T-helper 22 cell (primary cell): ENCODE results near the gene RALGAPA1.
"Not testable (repeated sequence)": the region's sequence is repeated elsewhere in the genome, so short reads cannot be mapped to it uniquely, and the experiment has no call there.

ENCODE experiments used
- DNase-seq: peaks from one replicate; pipeline ENCODE4 v3.0.0-alpha.2; 2020; ENCODE audit warnings: low read depth

RALGAPA1 gene

GRCh38 chr14:35821564-35822411, 12.7 kb upstream of the RALGAPA1 start:
- DNase-seq, result no peak

- DNase-seq, result no peak
Observed at GRCh38 chr14:35819591-35820540, 10.8 kb upstream of the RALGAPA1 start.

DNA sequence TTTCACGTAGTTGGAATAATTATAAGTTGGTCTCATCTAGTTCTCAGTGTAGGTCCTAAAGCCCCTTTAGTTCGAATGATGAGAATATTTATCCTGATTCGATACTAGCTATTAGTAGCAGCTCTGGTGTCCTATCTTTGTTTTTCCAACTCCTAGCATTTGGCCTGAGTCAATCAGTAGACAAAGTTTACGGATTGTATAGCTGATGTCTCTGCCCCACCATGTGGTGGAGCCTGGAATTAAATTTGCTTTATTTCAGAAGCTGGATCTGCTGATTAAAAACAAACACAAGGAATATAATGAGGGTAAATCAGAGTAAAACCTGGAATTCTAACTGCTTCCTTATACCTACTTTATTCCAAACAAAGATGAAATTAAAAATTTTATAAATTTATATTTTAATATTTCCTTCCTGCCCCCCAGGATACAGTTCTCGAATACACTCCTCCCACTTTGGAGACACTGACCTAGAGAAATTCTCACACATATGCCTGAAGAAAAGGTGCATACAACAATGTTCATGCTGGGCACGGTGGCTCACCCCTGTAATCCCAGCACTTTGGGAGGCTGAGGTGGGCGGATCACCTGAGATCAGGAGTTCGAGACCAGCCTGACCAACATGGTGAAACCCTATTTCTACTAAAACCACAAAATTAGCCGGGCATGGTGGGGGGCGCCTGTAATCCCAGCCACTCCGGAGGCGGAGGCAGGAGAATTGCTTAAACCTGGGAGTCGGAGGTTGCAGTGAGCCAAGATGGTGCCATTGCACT, 9.4 kb upstream of the RALGAPA1 start:
- DNase-seq, result no peak

GRCh38 chr14:35814371-35815005, 5.4 kb upstream of the RALGAPA1 start:
- peak; percentile 48 for DNase-seq

DNA sequence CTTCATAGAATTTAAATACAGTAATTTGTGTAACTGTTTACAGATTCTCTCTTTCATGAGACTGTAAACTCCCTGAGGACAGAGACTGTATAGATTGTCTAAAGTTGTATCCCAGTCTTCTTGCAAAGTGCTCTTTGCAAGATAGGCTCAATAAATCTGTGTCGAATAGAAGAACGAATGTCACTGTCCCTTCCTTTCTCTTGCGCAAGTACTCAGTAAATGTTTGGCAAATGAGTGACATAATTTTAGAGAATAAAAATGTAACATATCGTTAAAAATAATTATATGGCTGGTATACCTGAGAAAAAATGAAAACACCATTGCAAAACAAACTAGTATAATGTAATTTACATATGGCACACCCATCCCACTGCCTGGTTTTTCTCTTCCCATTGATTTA, 1.9 kb upstream of the RALGAPA1 start:
- no peak for DNase-seq

- no peak for DNase-seq
Observed at GRCh38 chr14:35809597-35809996, 502 bp upstream of the RALGAPA1 start.

GRCh38 chr14:35808076-35808637, 938 bp downstream of the RALGAPA1 start:
- DNase-seq, result peak; percentile 22

DNA sequence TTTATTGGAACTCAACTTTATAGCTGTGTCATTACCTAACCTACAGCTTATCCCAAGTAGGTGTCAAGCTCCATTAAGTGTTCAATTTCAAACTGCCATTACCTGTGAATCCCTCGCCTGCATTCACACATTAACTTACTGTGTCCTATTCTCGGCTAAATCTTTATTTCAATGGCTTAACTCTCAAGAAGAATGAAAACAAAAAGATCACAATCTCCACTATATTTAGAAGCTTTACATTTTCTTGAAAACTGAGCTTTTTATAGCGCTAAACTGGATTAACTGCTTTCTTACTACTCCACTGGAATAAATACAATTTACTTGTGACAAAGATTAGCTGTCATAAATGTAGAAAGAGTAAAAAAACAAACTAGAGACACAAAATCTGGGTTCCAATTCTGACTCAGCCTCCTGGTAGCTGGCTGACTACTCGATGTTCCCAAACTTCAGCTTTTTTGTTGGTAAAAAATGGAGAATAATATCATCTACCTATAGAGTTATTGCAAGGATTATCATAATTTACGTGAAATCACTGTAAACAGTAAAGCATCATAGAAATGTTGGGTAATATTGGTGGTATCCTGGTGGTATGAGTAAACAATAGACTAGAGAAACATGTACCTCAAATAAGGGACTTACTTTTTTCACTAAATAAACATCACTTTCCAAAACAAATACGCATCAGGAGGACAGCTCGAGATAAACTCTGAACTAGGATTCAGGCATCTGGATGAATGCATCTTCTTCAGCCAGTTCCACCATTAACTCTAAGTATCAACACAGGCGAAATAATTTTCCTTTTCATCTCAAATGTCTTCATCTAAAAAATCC, 1.7 kb downstream of the RALGAPA1 start:
- DNase-seq, result no peak

- no peak for DNase-seq
Observed at GRCh38 chr14:35806006-35806907, 2.8 kb downstream of the RALGAPA1 start.

DNA sequence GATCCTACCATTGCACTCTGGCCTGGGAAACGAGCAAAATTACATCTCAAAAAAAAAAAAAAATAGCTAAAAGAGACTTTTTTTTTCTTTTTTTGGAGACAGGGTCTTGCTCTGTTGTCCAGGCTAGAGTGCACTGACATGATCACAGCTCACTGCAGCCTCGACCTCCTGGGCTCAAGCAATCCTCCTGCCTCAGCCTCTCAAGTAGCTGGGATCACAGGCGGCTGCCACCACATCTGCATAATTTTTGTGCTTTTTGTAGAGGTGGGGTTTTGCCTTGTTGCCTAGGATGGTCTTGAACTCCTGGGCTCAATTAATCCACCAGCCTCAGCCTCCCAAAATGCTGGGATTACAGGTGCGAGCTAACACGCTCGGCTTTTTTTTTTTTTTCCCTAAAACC, 11.3 kb downstream of the RALGAPA1 start:
- DNase-seq, result no peak

- DNase-seq, result no peak
Observed at GRCh38 chr14:35789651-35790050, 19.4 kb downstream of the RALGAPA1 start.

DNA sequence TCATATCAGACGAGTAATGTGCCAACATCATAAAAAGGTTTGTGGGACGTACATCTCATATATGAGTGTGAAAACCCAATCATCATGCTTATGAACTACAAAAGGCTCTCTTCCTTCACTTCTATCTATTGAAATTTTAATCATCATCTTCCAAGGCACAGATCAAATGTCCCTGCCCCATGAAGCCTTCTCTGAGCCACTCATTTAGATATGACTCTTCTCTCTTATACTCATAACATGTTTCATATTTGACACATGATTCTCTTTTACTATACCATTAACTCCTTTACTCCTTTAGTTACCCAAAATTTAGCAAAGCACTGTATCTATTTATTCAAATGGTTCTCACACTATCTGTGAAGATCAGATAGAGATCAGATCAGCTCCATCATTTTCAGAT, 22.2 kb downstream of the RALGAPA1 start:
- DNase-seq, result no peak

DNA sequence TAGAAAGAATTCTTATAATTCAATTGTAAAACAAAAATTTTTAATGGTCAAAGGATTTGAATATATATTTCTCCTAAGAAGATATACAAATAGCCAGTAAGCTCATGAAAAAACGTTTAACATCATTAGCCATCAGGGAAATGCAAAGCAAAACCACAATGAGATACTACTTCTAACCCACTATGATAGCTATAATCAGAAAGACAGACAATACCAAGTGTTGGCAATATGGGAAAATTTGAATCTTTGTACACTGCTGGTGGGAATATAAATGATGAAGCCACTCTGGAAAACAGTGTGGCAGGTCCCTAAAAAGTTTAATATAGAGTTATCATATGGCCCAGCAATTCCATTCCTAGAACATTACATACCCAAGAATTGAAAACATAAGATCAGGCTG, 25.4 kb downstream of the RALGAPA1 start:
- no peak for DNase-seq

DNA sequence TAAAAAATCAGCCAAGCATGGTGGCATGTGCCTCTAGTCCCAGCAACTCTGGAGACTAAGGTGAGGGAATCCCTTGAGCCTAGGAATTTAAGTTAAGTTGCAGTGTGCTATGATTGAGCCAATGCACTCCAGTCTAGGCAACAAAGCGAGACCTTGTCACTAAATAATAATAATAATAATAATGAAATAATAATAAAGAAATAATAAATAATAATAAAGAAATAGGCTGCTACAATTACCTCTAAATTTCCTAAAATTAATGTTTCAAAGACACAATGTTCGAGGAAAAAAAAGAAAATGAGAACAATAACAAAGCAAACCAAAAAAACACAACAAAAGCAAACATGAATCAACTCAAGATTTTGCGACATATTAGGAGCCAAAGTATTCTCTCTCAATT, 29.7 kb downstream of the RALGAPA1 start:
- DNase-seq, result no peak

GRCh38 chr14:35777550-35777949, 31.5 kb downstream of the RALGAPA1 start:
- DNase-seq, result not testable (repeated sequence)

- DNase-seq, result no peak
Observed at GRCh38 chr14:35776823-35777222, 32.3 kb downstream of the RALGAPA1 start.

DNA sequence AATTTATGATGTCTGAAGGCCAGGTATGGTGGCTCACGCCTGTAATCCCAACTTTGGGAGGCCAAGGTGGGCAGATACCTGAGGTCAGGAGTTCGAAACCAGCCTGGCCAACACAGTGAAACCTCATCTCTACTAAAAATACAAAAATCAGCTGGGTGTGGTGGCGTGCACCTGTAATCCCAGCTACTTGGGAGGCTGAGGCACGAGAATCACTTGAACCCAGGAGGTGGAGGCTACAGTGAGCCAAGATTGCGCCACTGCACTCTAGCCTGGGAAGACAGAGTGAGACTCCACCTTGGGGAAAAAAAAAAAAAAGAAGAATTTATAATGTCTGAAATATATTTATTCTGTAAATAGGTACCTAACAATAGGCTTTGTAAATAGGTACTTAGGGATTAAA, 33.0 kb downstream of the RALGAPA1 start:
- not testable (repeated sequence) for DNase-seq

- no peak for DNase-seq
Observed at GRCh38 chr14:35766700-35767082, 42.4 kb downstream of the RALGAPA1 start.

DNA sequence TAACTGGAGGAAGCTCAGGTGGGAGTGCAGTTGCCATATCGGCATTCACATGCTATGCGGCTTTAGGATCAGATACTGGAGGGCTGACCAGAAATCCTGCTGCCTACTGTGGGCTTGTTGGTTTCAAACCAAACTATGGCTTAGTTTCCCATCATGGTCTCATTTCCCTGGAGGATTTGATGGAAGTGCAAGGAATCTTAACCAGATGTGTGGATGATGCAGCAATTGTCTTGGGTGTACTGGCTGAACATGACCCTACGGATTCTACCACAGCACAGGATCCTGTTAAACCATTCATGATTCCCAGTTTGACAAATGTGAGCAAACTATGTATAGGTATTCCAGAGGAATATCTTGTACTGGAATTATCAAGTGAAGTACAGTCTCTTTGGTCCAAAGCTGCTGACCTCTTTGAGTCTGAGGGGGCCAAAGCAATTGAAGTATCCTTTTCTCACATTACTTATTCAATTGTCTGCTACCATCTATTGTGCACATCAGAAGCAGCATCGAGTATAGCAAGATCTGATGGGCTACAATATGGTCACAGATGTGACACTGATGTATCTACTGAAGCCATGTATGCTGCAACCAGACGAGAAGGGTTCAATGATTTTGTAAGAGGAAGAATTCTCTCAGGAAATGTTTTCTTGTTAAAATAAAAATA, 42.9 kb downstream of the RALGAPA1 start:
- no peak for DNase-seq
